GM06990 (cell line): ENCODE measurements around the gene KRTAP10-6.

Source experiments
- DNase-seq: peaks from one replicate; pipeline ENCODE4 v3.0.0-alpha.2; 2011; ENCODE audit not compliant: insufficient read length; ENCODE audit errors: extremely low read depth
- H3K27me3 ChIP-seq: replicated peaks from 2 replicates; pipeline ENCODE4 v1.6.0; 2011; ENCODE audit warnings: low read length; ENCODE audit not compliant: control insufficient read depth, insufficient read depth
- H3K36me3 ChIP-seq: 2 replicates; pipeline ENCODE4 v1.5.1; 2011; ENCODE audit warnings: low read length; ENCODE audit not compliant: control insufficient read depth, insufficient read depth
- H3K4me3 ChIP-seq: replicated peaks from 2 replicates; pipeline ENCODE4 v1.5.1; 2011; ENCODE audit warnings: low read depth, mild to moderate bottlenecking, control low read depth, low read length
- TF ChIP-seq, protein P1 (sequence below): IDR thresholded peaks from 2 replicates; pipeline ENCODE4 v1.5.1; 2011; ENCODE audit warnings: low read length, control low read depth, mild to moderate bottlenecking, inconsistent platforms; ENCODE audit not compliant: insufficient read depth, poor library complexity, severe bottlenecking

Gene KRTAP10-6

DNA sequence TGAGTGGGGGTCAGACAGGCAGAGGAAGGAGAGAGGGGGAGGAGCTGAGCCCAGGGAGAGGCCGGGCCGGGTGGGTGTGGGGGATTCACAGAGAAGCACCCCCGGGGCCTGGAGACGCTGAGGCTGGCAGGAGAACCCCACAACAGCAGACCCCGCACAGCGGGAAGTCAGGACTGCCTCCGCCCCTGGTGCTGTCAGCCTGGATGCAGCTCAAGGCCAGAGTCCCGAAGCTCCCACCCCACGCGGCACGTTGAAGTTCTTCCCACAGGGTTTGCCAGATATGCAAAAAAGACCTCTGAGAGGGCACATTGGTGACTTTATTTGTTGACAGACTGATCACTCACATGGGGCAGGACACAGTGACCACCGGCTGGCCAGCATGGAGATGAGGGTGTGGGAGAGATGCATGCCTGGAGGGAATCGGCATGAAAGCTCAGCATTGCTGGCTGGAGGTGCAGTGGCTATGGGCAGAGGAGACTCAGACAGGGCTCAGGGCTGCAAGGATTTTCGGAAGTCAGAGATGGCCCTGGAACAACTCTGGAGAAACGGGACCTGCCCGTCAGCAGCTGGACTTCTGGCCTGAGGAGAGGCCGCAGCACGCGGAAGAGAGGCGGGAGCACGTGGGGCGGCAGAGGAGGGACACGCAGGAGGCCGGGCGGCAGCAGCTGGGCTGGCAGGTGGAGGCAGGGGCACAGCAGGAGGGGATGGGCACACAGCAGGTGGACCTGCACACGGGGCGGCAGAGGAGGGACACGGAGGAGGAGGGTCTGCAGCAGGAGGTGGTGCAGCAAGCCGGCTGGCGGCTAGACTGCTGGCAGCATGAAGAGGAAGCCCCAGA lies 34.6 kb downstream of the KRTAP10-6 start:
- no peaks in the 10 kb centered on the region for H3K27me3 ChIP-seq

DNA sequence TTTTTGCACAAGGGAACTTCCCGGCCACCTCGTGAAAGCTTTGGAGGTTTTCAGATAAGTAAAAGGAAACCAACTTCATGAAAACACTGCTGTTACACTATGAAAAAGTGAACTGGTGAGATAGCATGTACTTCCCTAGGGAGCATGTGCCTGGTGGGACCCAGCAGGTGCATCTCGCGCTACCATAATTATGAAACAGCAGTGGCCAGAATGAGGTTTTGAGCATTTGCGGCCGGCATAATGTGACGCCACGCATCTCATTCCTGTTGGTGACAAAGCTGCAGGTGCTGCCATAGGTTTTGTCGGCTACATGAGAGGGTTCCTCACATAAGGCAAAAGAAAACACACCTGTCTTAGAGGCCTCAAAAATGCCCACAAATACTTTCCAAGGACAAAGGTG lies 35.4 kb downstream of the KRTAP10-6 start:
- TF ChIP-seq, protein P1, sequence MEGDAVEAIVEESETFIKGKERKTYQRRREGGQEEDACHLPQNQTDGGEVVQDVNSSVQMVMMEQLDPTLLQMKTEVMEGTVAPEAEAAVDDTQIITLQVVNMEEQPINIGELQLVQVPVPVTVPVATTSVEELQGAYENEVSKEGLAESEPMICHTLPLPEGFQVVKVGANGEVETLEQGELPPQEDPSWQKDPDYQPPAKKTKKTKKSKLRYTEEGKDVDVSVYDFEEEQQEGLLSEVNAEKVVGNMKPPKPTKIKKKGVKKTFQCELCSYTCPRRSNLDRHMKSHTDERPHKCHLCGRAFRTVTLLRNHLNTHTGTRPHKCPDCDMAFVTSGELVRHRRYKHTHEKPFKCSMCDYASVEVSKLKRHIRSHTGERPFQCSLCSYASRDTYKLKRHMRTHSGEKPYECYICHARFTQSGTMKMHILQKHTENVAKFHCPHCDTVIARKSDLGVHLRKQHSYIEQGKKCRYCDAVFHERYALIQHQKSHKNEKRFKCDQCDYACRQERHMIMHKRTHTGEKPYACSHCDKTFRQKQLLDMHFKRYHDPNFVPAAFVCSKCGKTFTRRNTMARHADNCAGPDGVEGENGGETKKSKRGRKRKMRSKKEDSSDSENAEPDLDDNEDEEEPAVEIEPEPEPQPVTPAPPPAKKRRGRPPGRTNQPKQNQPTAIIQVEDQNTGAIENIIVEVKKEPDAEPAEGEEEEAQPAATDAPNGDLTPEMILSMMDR, result no peak
- no peak for DNase-seq
- Histone ChIP-seq H3K27me3 (no peaks in the 10 kb centered on the region), H3K4me3 (no peak overlapping the region), H3K36me3 (no peaks in the 10 kb centered on the region)

More for the DNA sequence above, 34.6 kb downstream of the KRTAP10-6 start:
- Histone ChIP-seq H3K36me3 (no peaks in the 10 kb centered on the region), H3K4me3 (no peak overlapping the region)
- DNase-seq, result no peak
- TF ChIP-seq, protein P1, result no peak

DNA sequence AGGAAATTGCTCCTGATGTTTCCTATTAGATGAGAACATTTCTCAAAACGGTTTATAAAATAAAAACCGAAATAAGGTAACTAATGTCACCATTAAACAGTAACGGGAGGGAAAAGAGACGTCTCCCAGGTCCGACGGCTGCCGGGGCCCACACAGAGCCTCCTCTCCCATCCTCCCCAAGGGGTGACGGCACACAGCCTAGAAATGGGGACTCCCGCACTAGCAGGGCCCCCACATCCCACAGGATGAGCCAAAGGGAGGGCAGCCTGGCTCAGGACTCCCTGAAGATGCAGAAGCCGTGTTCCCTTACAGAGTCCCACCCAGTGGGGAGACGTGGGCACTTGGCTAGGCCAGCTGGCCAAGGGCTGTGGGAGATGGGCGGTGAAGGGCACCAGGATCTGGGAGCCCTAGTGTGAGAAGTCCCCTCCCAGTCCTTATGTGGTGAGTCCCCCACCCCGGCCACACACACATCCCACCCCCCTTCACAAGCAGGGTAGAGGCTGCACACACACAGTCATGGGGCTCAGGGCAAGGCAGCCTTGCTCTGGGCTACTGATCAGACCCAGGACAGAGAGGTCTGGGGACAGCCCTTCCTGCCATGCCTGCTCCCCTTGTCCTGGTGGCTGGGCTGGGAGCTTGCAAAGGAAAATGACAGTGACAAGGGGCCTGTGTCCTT lies 37.0 kb downstream of the KRTAP10-6 start:
- no peaks in the 10 kb centered on the region for H3K36me3 ChIP-seq
- no peaks in the 10 kb centered on the region; the same call in 1 of the 2 replicates for H3K27me3 ChIP-seq
- TF ChIP-seq, protein P1, result no peak
- no peak overlapping the region for H3K4me3 ChIP-seq
- no peak for DNase-seq

DNA sequence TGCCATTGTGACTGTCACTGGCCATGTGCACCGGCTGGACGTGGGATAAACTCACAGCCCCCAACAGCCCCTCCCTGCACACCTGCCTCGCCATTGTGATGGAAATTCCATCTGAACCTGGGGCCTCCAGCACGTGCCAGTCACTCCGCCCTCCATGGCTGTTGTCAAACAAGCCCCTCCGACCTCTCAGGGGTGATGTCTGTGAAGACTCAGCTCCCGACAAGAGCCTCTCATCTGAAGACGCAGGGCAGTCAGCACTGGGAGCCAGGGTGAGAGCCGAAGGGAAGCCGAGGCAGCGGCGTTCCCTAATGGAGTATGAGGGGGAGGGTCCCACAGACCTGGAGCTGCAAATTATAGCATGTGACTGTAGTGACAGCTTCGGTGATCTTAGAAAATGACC lies 39.6 kb downstream of the KRTAP10-6 start:
- Histone ChIP-seq H3K36me3 (no peaks in the 10 kb centered on the region), H3K27me3 (no peaks in the 10 kb centered on the region; the same call in 1 of the 2 replicates), H3K4me3 (no peak overlapping the region)
- DNase-seq, result no peak
- TF ChIP-seq, protein P1, result no peak

DNA sequence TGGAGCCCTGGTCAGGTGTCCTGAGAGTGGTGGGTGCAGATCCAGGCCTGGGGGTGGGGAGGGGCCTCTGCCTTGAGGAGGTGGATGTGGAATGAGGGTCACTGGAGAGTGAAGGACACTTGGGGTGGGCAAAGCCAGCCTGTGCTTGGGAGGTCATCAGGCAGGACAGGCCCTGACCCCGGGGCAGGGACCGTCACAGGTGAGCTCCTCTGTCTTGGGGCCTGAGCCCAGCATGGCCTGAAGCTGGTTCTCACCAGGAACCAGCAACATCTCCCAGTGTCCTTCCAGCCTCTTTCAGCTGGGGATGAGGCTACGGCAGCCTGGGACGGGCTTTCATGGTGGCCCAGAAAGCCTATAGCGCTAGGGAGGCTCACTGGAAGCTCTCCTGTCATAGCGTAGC lies 40.2 kb downstream of the KRTAP10-6 start:
- Histone ChIP-seq H3K27me3 (no peaks in the 10 kb centered on the region; the same call in 1 of the 2 replicates), H3K36me3 (no peaks in the 10 kb centered on the region), H3K4me3 (no peak overlapping the region)
- DNase-seq, result no peak
- TF ChIP-seq, protein P1, result no peak
